DND-41 (cell line): ENCODE results near the gene OR14A2.
"Not testable (repeated sequence)": the region's sequence is repeated elsewhere in the genome, so short reads cannot be mapped to it uniquely, and the experiment has no call there.

Experiments
- ATAC-seq: fragments of 200-7000 bp; cut with Tn5 transposase; 3 replicates; pipeline ENCODE4 v1.9.1; 2021; ENCODE audit warnings: low read depth; ENCODE audit not compliant: insufficient read depth
- DNase-seq: peaks from one replicate; pipeline ENCODE4 v3.0.0-alpha.2; 2020
- H2AFZ ChIP-seq: 2 replicates; pipeline ENCODE4 v1.6.0; 2012; ENCODE audit warnings: low read depth, low read length
- H3K27ac ChIP-seq: 2 replicates; pipeline ENCODE4 v1.5.1; 2012; ENCODE audit warnings: low read length, inconsistent platforms
- H3K27me3 ChIP-seq: fragments of 200-600 bp; sonication (generic); 2 replicates; pipeline ENCODE4 v1.6.0; 2012; ENCODE audit warnings: low read length, mild to moderate bottlenecking, inconsistent platforms; ENCODE audit not compliant: insufficient read depth, poor library complexity
- H3K36me3 ChIP-seq: 2 replicates; pipeline ENCODE4 v1.5.1; 2012; ENCODE audit warnings: low read length, inconsistent platforms; ENCODE audit not compliant: insufficient read depth
- H3K4me1 ChIP-seq: 2 replicates; pipeline ENCODE4 v1.5.1; 2012; ENCODE audit warnings: mild to moderate bottlenecking, low read length; ENCODE audit not compliant: insufficient read depth
- H3K4me2 ChIP-seq: 2 replicates; pipeline ENCODE4 v1.6.0; 2012; ENCODE audit warnings: mild to moderate bottlenecking, moderate library complexity, low read length, inconsistent platforms; ENCODE audit not compliant: insufficient read depth
- H3K4me3 ChIP-seq, 2 experiments: fragments of 200-600 bp in 1 of 2; shearing (Covaris generic) in 1 of 2; 2 replicates each; pipeline ENCODE4 v1.5.1; 2012 to 2016; ENCODE audit warnings: inconsistent platforms in 2 of 2, low read length in 2 of 2, mild to moderate bottlenecking in 2 of 2, low read depth in 1 of 2, moderate library complexity in 1 of 2
- H3K79me2 ChIP-seq: 2 replicates; pipeline ENCODE4 v1.6.0; 2012; ENCODE audit warnings: low read length, inconsistent platforms; ENCODE audit not compliant: insufficient read depth
- H3K9ac ChIP-seq: 2 replicates; pipeline ENCODE4 v1.6.0; 2012; ENCODE audit warnings: low read depth, mild to moderate bottlenecking, inconsistent platforms, low read length, moderate library complexity
- H3K9me3 ChIP-seq: 2 replicates; pipeline ENCODE4 v1.5.1; 2012; ENCODE audit warnings: low read length, moderate library complexity, mild to moderate bottlenecking, inconsistent platforms; ENCODE audit not compliant: insufficient read depth, severe bottlenecking
- H4K20me1 ChIP-seq: 2 replicates; pipeline ENCODE4 v1.6.0; 2012; ENCODE audit warnings: low read length; ENCODE audit not compliant: insufficient read depth
- CTCF ChIP-seq: IDR thresholded peaks from 2 replicates; pipeline ENCODE4 v1.5.1; 2012; ENCODE audit warnings: borderline replicate concordance, low read length, moderate library complexity, mild to moderate bottlenecking; ENCODE audit not compliant: poor library complexity, severe bottlenecking; ENCODE audit errors: extremely low read depth
- EZH2 ChIP-seq: IDR thresholded peaks from 3 replicates; pipeline ENCODE4 v1.6.1; 2012; ENCODE audit warnings: borderline replicate concordance, low read depth, mild to moderate bottlenecking, moderate library complexity, low read length, inconsistent platforms; ENCODE audit not compliant: severe bottlenecking

Gene OR14A2

GRCh38 chr1:247748041-247748440 lies at the start of gene OR14A2:
Gene OR14A2, minus strand, starts transcription at chr1:247748141.
- Histone ChIP-seq H3K36me3 (no peaks in the 10 kb centered on the region), H3K4me1 (no peaks in the 10 kb centered on the region), H3K27me3 (no peaks in the 10 kb centered on the region), H3K9me3 (no peaks in the 10 kb centered on the region), H4K20me1 (no peaks in the 10 kb centered on the region), H2AFZ (no peak within 1 kb of the TSS), H3K4me2 (no peak within 1 kb of the TSS), H3K79me2 (no peaks in the 10 kb centered on the region), H3K9ac (no peak within 1 kb of the TSS), H3K27ac (no peak within 1 kb of the TSS), H3K4me3 (no peak within 1 kb of the TSS)
- no peak for ATAC-seq
- no peak for DNase-seq
- TF ChIP-seq CTCF (no peak), EZH2 (no peak)

GRCh38 chr1:247797518-247797917 lies 49.6 kb upstream of the OR14A2 start:
- Histone ChIP-seq H4K20me1 (no peaks in the 10 kb centered on the region), H3K27ac (no peak overlapping the region), H3K9ac (no peak overlapping the region), H3K9me3 (no peaks in the 10 kb centered on the region), H3K79me2 (no peaks in the 10 kb centered on the region), H3K4me2 (no peak overlapping the region), H3K4me1 (no peaks in the 10 kb centered on the region), H2AFZ (no peak overlapping the region), H3K27me3 (no peaks in the 10 kb centered on the region), H3K4me3 (no peak overlapping the region), H3K36me3 (no peaks in the 10 kb centered on the region)
- DNase-seq (no peak), ATAC-seq (no peak)
- TF ChIP-seq CTCF (no peak), EZH2 (no peak)

- Histone ChIP-seq H3K36me3 (no peaks in the 10 kb centered on the region), H3K4me1 (no peaks in the 10 kb centered on the region), H3K4me2 (no peak overlapping the region), H3K9ac (no peak overlapping the region), H3K4me3 (no peak overlapping the region), H3K27ac (no peak overlapping the region), H4K20me1 (no peaks in the 10 kb centered on the region), H3K9me3 (no peaks in the 10 kb centered on the region), H3K27me3 (no peaks in the 10 kb centered on the region), H3K79me2 (no peaks in the 10 kb centered on the region), H2AFZ (no peak overlapping the region)
- DNase-seq (no peak), ATAC-seq (no peak)
- TF ChIP-seq EZH2 = no peak
- no peak for TF ChIP-seq CTCF
Measured at GRCh38 chr1:247769603-247770002, 21.7 kb upstream of the OR14A2 start.

- ATAC-seq = no peak
- H2AFZ ChIP-seq = no peak within 1 kb of the TSS
Measured at GRCh38 chr1:247760456-247760855, 12.5 kb upstream of the OR14A2 start, which contains the start of gene OR1C1. Gene OR1C1, minus strand, starts transcription at chr1:247760556. Its CDS starts 2,150 bp downstream, at chr1:247758406.

GRCh38 chr1:247754311-247754710 lies 6.4 kb upstream of the OR14A2 start:
- not testable (repeated sequence) for H2AFZ ChIP-seq, DNase-seq, ATAC-seq, H3K4me3 ChIP-seq, H3K9me3 ChIP-seq, H3K27ac ChIP-seq, H3K79me2 ChIP-seq, H3K4me2 ChIP-seq, H3K27me3 ChIP-seq, H4K20me1 ChIP-seq, H3K4me1 ChIP-seq, H3K36me3 ChIP-seq, H3K9ac ChIP-seq

More at GRCh38 chr1:247760456-247760855, 12.5 kb upstream of the OR14A2 start, which contains the start of gene OR1C1:
- no peaks in the 10 kb centered on the region for H3K9me3 ChIP-seq
- no peak for TF ChIP-seq EZH2
- TF ChIP-seq CTCF = no peak
- H3K4me3 ChIP-seq = no peak within 1 kb of the TSS
- H3K36me3 ChIP-seq = no peaks in the 10 kb centered on the region
- H3K4me2 ChIP-seq = no peak within 1 kb of the TSS
- no peak for DNase-seq
- no peaks in the 10 kb centered on the region for H3K27me3 ChIP-seq
- H4K20me1 ChIP-seq = no peaks in the 10 kb centered on the region
- H3K9ac ChIP-seq = no peak within 1 kb of the TSS
- no peak within 1 kb of the TSS for H3K27ac ChIP-seq
- no peaks in the 10 kb centered on the region for H3K79me2 ChIP-seq
- no peaks in the 10 kb centered on the region for H3K4me1 ChIP-seq
